Measurements from ENCODE around the gene SEMA4A. TPM values are rescaled to one million over a fixed set of nuclear protein-coding genes. Genes with fewer than 3 reads are reported as not detected.

SEMA4A gene
- total and polyA plus RNA-seq, 9 of the 15 experiments (the other 6 are each of a cell fraction or from before 2014, with no cell fraction given), result 0.04 to 1.7 (median 0.45) TPM

DNA sequence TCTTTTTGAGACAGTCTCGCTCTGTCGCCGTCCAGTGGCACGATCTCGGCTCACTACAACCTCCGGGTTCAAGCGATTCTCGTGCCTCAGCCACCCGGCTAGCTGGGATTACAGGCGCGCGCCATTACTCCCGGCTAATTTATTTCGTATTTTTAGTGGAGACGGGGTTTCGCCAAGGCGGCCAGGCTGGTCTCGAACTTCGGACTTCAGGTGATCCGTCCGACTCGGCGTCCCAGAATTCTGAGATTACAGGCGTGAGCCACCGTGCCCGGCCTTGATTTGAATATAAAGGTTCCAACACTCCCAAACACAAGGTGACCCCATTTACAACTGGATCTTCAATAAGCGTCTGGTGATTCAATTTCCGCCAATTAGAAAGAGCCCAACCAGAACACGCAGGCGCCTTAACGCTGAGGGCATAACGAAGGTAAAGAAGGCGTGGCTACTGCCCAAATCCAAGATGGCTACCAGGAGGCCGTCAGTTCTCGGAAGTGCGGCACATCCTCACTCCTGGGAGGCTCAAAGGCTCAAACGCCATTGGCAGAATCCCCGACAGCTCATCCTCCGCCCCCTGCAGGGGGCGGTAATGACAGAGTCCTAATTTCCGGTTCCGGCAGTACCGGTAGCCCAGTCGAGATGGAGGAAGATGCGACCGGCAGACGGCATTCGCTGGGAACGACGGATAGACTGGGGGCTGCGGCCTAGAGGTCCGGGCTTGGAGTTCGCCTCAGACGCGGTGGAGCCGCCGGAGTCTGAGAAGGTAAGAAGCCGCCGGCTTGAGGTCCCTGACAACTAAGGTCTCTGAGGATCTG is 40.3 kb downstream of the SEMA4A start, which contains the start of gene SLC25A44 (continued):
- TF ChIP-seq, protein P1, sequence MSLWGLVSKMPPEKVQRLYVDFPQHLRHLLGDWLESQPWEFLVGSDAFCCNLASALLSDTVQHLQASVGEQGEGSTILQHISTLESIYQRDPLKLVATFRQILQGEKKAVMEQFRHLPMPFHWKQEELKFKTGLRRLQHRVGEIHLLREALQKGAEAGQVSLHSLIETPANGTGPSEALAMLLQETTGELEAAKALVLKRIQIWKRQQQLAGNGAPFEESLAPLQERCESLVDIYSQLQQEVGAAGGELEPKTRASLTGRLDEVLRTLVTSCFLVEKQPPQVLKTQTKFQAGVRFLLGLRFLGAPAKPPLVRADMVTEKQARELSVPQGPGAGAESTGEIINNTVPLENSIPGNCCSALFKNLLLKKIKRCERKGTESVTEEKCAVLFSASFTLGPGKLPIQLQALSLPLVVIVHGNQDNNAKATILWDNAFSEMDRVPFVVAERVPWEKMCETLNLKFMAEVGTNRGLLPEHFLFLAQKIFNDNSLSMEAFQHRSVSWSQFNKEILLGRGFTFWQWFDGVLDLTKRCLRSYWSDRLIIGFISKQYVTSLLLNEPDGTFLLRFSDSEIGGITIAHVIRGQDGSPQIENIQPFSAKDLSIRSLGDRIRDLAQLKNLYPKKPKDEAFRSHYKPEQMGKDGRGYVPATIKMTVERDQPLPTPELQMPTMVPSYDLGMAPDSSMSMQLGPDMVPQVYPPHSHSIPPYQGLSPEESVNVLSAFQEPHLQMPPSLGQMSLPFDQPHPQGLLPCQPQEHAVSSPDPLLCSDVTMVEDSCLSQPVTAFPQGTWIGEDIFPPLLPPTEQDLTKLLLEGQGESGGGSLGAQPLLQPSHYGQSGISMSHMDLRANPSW (CRISPR knock-in tag; IDR thresholded peaks at IDR 0.05), result no peak; the same call in 1 of the 2 replicates
- TF ChIP-seq, protein P2, sequence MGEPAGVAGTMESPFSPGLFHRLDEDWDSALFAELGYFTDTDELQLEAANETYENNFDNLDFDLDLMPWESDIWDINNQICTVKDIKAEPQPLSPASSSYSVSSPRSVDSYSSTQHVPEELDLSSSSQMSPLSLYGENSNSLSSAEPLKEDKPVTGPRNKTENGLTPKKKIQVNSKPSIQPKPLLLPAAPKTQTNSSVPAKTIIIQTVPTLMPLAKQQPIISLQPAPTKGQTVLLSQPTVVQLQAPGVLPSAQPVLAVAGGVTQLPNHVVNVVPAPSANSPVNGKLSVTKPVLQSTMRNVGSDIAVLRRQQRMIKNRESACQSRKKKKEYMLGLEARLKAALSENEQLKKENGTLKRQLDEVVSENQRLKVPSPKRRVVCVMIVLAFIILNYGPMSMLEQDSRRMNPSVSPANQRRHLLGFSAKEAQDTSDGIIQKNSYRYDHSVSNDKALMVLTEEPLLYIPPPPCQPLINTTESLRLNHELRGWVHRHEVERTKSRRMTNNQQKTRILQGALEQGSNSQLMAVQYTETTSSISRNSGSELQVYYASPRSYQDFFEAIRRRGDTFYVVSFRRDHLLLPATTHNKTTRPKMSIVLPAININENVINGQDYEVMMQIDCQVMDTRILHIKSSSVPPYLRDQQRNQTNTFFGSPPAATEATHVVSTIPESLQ (CRISPR knock-in tag; IDR thresholded peaks at IDR 0.05), result no peak
- TF ChIP-seq, protein P3, sequence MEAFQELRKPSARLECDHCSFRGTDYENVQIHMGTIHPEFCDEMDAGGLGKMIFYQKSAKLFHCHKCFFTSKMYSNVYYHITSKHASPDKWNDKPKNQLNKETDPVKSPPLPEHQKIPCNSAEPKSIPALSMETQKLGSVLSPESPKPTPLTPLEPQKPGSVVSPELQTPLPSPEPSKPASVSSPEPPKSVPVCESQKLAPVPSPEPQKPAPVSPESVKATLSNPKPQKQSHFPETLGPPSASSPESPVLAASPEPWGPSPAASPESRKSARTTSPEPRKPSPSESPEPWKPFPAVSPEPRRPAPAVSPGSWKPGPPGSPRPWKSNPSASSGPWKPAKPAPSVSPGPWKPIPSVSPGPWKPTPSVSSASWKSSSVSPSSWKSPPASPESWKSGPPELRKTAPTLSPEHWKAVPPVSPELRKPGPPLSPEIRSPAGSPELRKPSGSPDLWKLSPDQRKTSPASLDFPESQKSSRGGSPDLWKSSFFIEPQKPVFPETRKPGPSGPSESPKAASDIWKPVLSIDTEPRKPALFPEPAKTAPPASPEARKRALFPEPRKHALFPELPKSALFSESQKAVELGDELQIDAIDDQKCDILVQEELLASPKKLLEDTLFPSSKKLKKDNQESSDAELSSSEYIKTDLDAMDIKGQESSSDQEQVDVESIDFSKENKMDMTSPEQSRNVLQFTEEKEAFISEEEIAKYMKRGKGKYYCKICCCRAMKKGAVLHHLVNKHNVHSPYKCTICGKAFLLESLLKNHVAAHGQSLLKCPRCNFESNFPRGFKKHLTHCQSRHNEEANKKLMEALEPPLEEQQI (IDR thresholded peaks at IDR 0.05), result no peak
- TF ChIP-seq, protein P4, sequence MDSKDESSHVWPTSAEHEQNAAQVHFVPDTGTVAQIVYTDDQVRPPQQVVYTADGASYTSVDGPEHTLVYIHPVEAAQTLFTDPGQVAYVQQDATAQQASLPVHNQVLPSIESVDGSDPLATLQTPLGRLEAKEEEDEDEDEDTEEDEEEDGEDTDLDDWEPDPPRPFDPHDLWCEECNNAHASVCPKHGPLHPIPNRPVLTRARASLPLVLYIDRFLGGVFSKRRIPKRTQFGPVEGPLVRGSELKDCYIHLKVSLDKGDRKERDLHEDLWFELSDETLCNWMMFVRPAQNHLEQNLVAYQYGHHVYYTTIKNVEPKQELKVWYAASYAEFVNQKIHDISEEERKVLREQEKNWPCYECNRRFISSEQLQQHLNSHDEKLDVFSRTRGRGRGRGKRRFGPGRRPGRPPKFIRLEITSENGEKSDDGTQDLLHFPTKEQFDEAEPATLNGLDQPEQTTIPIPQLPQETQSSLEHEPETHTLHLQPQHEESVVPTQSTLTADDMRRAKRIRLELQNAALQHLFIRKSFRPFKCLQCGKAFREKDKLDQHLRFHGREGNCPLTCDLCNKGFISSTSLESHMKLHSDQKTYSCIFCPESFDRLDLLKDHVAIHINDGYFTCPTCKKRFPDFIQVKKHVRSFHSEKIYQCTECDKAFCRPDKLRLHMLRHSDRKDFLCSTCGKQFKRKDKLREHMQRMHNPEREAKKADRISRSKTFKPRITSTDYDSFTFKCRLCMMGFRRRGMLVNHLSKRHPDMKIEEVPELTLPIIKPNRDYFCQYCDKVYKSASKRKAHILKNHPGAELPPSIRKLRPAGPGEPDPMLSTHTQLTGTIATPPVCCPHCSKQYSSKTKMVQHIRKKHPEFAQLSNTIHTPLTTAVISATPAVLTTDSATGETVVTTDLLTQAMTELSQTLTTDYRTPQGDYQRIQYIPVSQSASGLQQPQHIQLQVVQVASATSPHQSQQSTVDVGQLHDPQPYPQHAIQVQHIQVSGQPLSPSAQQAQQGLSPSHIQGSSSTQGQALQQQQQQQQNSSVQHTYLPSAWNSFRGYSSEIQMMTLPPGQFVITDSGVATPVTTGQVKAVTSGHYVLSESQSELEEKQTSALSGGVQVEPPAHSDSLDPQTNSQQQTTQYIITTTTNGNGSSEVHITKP (IDR thresholded peaks at IDR 0.05; ENCODE audit: partially characterized antibody), result peak; percentile 22
- TF ChIP-seq CTBP1 (IDR thresholded peaks at IDR 0.05; ENCODE audit: borderline replicate concordance) (peak; percentile 83), ZNF586 (CRISPR knock-in tag; conservative IDR thresholded peaks at IDR 0.05) (no peak)
- TF ChIP-seq, protein P5, sequence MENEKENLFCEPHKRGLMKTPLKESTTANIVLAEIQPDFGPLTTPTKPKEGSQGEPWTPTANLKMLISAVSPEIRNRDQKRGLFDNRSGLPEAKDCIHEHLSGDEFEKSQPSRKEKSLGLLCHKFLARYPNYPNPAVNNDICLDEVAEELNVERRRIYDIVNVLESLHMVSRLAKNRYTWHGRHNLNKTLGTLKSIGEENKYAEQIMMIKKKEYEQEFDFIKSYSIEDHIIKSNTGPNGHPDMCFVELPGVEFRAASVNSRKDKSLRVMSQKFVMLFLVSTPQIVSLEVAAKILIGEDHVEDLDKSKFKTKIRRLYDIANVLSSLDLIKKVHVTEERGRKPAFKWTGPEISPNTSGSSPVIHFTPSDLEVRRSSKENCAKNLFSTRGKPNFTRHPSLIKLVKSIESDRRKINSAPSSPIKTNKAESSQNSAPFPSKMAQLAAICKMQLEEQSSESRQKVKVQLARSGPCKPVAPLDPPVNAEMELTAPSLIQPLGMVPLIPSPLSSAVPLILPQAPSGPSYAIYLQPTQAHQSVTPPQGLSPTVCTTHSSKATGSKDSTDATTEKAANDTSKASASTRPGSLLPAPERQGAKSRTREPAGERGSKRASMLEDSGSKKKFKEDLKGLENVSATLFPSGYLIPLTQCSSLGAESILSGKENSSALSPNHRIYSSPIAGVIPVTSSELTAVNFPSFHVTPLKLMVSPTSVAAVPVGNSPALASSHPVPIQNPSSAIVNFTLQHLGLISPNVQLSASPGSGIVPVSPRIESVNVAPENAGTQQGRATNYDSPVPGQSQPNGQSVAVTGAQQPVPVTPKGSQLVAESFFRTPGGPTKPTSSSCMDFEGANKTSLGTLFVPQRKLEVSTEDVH (IDR thresholded peaks at IDR 0.05; ENCODE audit: low read depth, partially characterized antibody), result peak; percentile 84
- TF ChIP-seq, protein P6, sequence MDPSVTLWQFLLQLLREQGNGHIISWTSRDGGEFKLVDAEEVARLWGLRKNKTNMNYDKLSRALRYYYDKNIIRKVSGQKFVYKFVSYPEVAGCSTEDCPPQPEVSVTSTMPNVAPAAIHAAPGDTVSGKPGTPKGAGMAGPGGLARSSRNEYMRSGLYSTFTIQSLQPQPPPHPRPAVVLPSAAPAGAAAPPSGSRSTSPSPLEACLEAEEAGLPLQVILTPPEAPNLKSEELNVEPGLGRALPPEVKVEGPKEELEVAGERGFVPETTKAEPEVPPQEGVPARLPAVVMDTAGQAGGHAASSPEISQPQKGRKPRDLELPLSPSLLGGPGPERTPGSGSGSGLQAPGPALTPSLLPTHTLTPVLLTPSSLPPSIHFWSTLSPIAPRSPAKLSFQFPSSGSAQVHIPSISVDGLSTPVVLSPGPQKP (CRISPR knock-in tag; IDR thresholded peaks at IDR 0.05), result no peak
